ENCODE results near the gene GOSR1. TPM values are rescaled to one million over a fixed set of nuclear protein-coding genes. Genes with fewer than 3 reads are reported as not detected.

The GOSR1 gene
- polyA plus RNA-seq, 1 of the 3 experiments (the other 2 are of a cell fraction): 13.7 TPM

DNA sequence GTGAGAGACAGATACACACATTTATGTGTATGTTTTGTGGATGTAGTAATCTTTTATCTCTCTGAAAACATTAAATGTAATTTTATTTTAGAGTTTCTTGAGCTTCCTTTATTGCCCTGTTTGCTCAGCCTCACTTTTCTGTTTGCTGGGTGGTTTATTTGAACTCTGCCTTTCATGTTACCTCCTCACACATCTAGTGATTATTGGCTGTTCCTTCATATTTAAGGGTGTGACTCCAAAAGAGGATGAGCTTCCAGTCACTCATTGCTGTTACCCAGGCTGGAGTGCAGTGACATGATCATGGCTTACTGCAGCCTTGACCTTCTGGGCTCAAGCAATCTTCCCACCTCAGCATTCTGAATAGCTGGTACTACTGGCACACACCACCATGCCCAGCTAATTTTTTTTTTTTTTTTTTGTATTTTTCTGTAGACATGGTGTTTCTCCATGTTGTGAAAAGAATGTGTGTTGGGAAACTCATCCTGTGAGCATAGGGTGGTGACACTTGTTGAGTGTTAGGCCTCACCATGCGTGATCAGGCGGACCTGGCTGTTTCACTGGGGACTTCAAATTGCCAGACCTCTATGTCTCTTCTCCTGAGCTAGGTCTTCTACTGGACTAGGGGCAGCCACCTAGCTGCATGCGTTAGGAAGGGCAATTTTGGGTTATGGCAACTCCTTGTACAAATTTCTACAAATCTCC is 37.8 kb downstream of the GOSR1 start:
- CTCF ChIA-PET: interaction anchor here (0.6 to 1.4 kb wide), 5 partner anchors 25 to 1386 kb away, joined by 3 to 5 read pairs (median 3); partner anchors contain the start of genes GOSR1 and UTP6
- Histone ChIP-seq H3K4me1 (ENCODE audit: control insufficient read depth in 1 of 2, insufficient read depth in 2 of 2, low read depth in 1 of 2, low read length in 1 of 2) (peaks cover 7 to 18% of the 10 kb centered on the region in 2 experiments), H3K9me3 (no peaks in the 10 kb centered on the region), H3K9ac (no peak overlapping the region), H3K36me3 (replicated peaks in 1 of 2; ENCODE audit: control insufficient read depth in 1 of 2, insufficient read depth in 2 of 2, low read length in 1 of 2) (peaks cover 47 to 51% of the 10 kb centered on the region in 2 experiments), H2AFZ (ENCODE audit: low read depth) (no peak overlapping the region), H3K27ac (ENCODE audit: low read depth in 2 of 2, low read length in 1 of 2) (no peak overlapping the region), H3K9me2 (no peaks in the 10 kb centered on the region), H3K4me2 (no peak overlapping the region), H3K4me3 (ENCODE audit: low read depth in 2 of 2, low read length in 1 of 2) (no peak overlapping the region), H3K79me2 (ENCODE audit: insufficient read depth) (peaks cover 20% of the 10 kb centered on the region), H3K27me3 (ENCODE audit: insufficient read depth) (no peaks in the 10 kb centered on the region), H4K20me1 (ENCODE audit: insufficient read depth) (no peaks in the 10 kb centered on the region), H3F3A (replicated peaks; ENCODE audit: insufficient read depth) (peaks cover 33% of the 10 kb centered on the region)
- TF ChIP-seq RAD21 (IDR thresholded peaks at IDR 0.05; ENCODE audit: low read length) (no peak), TEAD4 (IDR thresholded peaks at IDR 0.05; ENCODE audit: borderline replicate concordance, insufficient read depth) (no peak), SMC3 (IDR thresholded peaks at IDR 0.05; ENCODE audit: low read depth, low read length) (no peak), FOXJ3 (CRISPR knock-in tag; IDR thresholded peaks at IDR 0.05) (no peak), YY1 (IDR thresholded peaks at IDR 0.05; ENCODE audit: low read depth) (no peak), GABPA (IDR thresholded peaks at IDR 0.05; ENCODE audit: low read depth) (no peak), EP300 (IDR thresholded peaks at IDR 0.05; ENCODE audit: borderline replicate concordance in 1 of 2, low read depth in 1 of 2, low read length in 1 of 2) (no peak), RFX5 (IDR thresholded peaks at IDR 0.05; ENCODE audit: low read length) (no peak), CHD2 (IDR thresholded peaks at IDR 0.05; ENCODE audit: low read length, partially characterized antibody) (no peak), SIN3A (IDR thresholded peaks at IDR 0.05; ENCODE audit: borderline replicate concordance, low read depth, low read length) (no peak), FOXM1 (IDR thresholded peaks at IDR 0.05; ENCODE audit: low read depth) (no peak)
- TF ChIP-seq, protein P1, sequence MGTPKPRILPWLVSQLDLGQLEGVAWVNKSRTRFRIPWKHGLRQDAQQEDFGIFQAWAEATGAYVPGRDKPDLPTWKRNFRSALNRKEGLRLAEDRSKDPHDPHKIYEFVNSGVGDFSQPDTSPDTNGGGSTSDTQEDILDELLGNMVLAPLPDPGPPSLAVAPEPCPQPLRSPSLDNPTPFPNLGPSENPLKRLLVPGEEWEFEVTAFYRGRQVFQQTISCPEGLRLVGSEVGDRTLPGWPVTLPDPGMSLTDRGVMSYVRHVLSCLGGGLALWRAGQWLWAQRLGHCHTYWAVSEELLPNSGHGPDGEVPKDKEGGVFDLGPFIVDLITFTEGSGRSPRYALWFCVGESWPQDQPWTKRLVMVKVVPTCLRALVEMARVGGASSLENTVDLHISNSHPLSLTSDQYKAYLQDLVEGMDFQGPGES (IDR thresholded peaks at IDR 0.05; ENCODE audit: low read depth, low read length): no peak
- TF ChIP-seq, protein P2, sequence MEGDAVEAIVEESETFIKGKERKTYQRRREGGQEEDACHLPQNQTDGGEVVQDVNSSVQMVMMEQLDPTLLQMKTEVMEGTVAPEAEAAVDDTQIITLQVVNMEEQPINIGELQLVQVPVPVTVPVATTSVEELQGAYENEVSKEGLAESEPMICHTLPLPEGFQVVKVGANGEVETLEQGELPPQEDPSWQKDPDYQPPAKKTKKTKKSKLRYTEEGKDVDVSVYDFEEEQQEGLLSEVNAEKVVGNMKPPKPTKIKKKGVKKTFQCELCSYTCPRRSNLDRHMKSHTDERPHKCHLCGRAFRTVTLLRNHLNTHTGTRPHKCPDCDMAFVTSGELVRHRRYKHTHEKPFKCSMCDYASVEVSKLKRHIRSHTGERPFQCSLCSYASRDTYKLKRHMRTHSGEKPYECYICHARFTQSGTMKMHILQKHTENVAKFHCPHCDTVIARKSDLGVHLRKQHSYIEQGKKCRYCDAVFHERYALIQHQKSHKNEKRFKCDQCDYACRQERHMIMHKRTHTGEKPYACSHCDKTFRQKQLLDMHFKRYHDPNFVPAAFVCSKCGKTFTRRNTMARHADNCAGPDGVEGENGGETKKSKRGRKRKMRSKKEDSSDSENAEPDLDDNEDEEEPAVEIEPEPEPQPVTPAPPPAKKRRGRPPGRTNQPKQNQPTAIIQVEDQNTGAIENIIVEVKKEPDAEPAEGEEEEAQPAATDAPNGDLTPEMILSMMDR (IDR thresholded peaks at IDR 0.05): no peak
- TF ChIP-seq, protein P3, sequence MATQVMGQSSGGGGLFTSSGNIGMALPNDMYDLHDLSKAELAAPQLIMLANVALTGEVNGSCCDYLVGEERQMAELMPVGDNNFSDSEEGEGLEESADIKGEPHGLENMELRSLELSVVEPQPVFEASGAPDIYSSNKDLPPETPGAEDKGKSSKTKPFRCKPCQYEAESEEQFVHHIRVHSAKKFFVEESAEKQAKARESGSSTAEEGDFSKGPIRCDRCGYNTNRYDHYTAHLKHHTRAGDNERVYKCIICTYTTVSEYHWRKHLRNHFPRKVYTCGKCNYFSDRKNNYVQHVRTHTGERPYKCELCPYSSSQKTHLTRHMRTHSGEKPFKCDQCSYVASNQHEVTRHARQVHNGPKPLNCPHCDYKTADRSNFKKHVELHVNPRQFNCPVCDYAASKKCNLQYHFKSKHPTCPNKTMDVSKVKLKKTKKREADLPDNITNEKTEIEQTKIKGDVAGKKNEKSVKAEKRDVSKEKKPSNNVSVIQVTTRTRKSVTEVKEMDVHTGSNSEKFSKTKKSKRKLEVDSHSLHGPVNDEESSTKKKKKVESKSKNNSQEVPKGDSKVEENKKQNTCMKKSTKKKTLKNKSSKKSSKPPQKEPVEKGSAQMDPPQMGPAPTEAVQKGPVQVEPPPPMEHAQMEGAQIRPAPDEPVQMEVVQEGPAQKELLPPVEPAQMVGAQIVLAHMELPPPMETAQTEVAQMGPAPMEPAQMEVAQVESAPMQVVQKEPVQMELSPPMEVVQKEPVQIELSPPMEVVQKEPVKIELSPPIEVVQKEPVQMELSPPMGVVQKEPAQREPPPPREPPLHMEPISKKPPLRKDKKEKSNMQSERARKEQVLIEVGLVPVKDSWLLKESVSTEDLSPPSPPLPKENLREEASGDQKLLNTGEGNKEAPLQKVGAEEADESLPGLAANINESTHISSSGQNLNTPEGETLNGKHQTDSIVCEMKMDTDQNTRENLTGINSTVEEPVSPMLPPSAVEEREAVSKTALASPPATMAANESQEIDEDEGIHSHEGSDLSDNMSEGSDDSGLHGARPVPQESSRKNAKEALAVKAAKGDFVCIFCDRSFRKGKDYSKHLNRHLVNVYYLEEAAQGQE (IDR thresholded peaks at IDR 0.05; ENCODE audit: low read depth, low read length): no peak
- TF ChIP-seq, protein P4, sequence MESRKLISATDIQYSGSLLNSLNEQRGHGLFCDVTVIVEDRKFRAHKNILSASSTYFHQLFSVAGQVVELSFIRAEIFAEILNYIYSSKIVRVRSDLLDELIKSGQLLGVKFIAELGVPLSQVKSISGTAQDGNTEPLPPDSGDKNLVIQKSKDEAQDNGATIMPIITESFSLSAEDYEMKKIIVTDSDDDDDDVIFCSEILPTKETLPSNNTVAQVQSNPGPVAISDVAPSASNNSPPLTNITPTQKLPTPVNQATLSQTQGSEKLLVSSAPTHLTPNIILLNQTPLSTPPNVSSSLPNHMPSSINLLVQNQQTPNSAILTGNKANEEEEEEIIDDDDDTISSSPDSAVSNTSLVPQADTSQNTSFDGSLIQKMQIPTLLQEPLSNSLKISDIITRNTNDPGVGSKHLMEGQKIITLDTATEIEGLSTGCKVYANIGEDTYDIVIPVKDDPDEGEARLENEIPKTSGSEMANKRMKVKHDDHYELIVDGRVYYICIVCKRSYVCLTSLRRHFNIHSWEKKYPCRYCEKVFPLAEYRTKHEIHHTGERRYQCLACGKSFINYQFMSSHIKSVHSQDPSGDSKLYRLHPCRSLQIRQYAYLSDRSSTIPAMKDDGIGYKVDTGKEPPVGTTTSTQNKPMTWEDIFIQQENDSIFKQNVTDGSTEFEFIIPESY (IDR thresholded peaks at IDR 0.05; ENCODE audit: borderline replicate concordance, low read depth): no peak
- TF ChIP-seq, protein P5, sequence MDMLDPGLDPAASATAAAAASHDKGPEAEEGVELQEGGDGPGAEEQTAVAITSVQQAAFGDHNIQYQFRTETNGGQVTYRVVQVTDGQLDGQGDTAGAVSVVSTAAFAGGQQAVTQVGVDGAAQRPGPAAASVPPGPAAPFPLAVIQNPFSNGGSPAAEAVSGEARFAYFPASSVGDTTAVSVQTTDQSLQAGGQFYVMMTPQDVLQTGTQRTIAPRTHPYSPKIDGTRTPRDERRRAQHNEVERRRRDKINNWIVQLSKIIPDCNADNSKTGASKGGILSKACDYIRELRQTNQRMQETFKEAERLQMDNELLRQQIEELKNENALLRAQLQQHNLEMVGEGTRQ (IDR thresholded peaks at IDR 0.05; ENCODE audit: borderline replicate concordance, low read depth, low read length): no peak
- no peak for DNase-seq
- POLR2A ChIA-PET: interaction anchor here (0.6 kb wide), 1 partner anchor 1036 kb away, joined by 5 read pairs; no protein-coding TSS in a partner anchor
- 90% methylated on average over 3 of the region's 3 CpGs for WGBS (ENCODE audit: low lambda C conversion rate)
